A549 (cell line): Measurements from ENCODE around the gene C1orf146. TPM values are rescaled to one million over a fixed set of nuclear protein-coding genes. Genes with fewer than 3 reads are reported as not detected.

Source experiments
- ATAC-seq, 2 experiments: fragments of 200-7000 bp in 1 of 2; fragments of >200 bp in 1 of 2; cut with Nextera tagmentation in 1 of 2; cut with Tn5 transposase in 1 of 2; 3 replicates each; pipeline versions ENCODE4 v1.8.0 to v1.9.1; 2018 to 2020; ENCODE audit warnings: mild to moderate bottlenecking in 1 of 2, moderate library complexity in 1 of 2
- CTCF ChIA-PET: fragments of 300-600 bp; sonication (Branson Sonifier 250); formaldehyde crosslinking; extraction: SDS; loops from one replicate; lab custom pipeline; 2021; ENCODE audit warnings: antibody characterized with exemption, inconsistent platforms; lab: Yijun Ruan, JAX
- POLR2A ChIA-PET: fragments of 350-600 bp; formaldehyde crosslinking; extraction: SDS; loops from one replicate; lab custom pipeline; 2021; ENCODE audit warnings: antibody characterized with exemption, inconsistent platforms; lab: Yijun Ruan, JAX
- DNase-seq, 2 experiments: peaks; one replicate each; pipeline versions ENCODE4 v3.0.0 to v3.0.0-alpha.2; 2011 to 2016; ENCODE audit warnings: low read depth in 1 of 2, low spot score in 1 of 2
- FAIRE-seq: peaks from 2 replicates; lab custom pipeline; 2011; peaks lifted over from hg19 to GRCh38; lab: Jason Lieb, UNC
- H3K27ac ChIP-seq, 2 experiments: fragments of >200 bp; sonication (Bioruptor Twin); formaldehyde crosslinking; 3 replicates each; pipeline ENCODE4 v1.5.1; 2016 to 2017
- H3K4me1 ChIP-seq: fragments of >200 bp; sonication (Bioruptor Twin); formaldehyde crosslinking; 3 replicates; pipeline ENCODE4 v1.6.1; 2016
- H3K4me2 ChIP-seq: fragments of >200 bp; sonication (Bioruptor Twin); formaldehyde crosslinking; 3 replicates; pipeline ENCODE4 v1.6.1; 2016
- H3K4me3 ChIP-seq: fragments of >200 bp; sonication (Bioruptor Twin); formaldehyde crosslinking; 3 replicates; pipeline ENCODE4 v1.5.1; 2016
- H3K9me3 ChIP-seq: fragments of >200 bp; sonication (Bioruptor Twin); formaldehyde crosslinking; 3 replicates; pipeline ENCODE4 v1.6.1; 2016
- BCL3 ChIP-seq: fragments of >200 bp; sonication (Bioruptor Twin); formaldehyde crosslinking; IDR thresholded peaks from 3 replicates; pipeline ENCODE4 v1.6.1; 2016
- BHLHE40 ChIP-seq: IDR thresholded peaks from 2 replicates; pipeline ENCODE4 v1.6.1; 2012; ENCODE audit warnings: low read depth, low read length, inconsistent platforms
- CEBPB ChIP-seq, 2 experiments: fragments of >200 bp in 1 of 2; sonication (Bioruptor Twin) in 1 of 2; formaldehyde crosslinking in 1 of 2; IDR thresholded peaks; 2 replicates each; pipeline ENCODE4 v1.6.1; 2012 to 2016
- CHD4 ChIP-seq: fragments of 200-600 bp; sonication (generic); IDR thresholded peaks from 2 replicates; pipeline ENCODE4 v1.6.1; 2016; ENCODE audit warnings: antibody characterized with exemption, mild to moderate bottlenecking, borderline replicate concordance
- EHMT2 ChIP-seq: fragments of 200-600 bp; sonication (generic); IDR thresholded peaks from 2 replicates; pipeline ENCODE4 v1.6.1; 2016; ENCODE audit warnings: antibody characterized with exemption, low read depth, mild to moderate bottlenecking, moderate library complexity
- ESRRA ChIP-seq: fragments of 150-350 bp; IDR thresholded peaks from 2 replicates; pipeline ENCODE4 v1.6.1; 2014; ENCODE audit warnings: mild to moderate bottlenecking, low read length, borderline replicate concordance
- FOSL2 ChIP-seq, 2 experiments: fragments of 450-650 bp in 1 of 2; fragments of >200 bp in 1 of 2; sonication (Bioruptor Twin) in 1 of 2; formaldehyde crosslinking; IDR thresholded peaks; 2 replicates each; pipeline versions ENCODE4 v1.5.0 to v1.6.1; 2016 to 2020; ENCODE audit warnings: mild to moderate bottlenecking in 1 of 2, moderate library complexity in 1 of 2
- GATA3 ChIP-seq: IDR thresholded peaks from 2 replicates; pipeline ENCODE4 v1.6.1; 2012; ENCODE audit warnings: borderline replicate concordance
- HDAC2 ChIP-seq: fragments of 200-600 bp; sonication (generic); IDR thresholded peaks from 2 replicates; pipeline ENCODE4 v1.6.1; 2016
- HES2 ChIP-seq: fragments of >200 bp; sonication (Bioruptor Twin); formaldehyde crosslinking; IDR thresholded peaks from 2 replicates; pipeline ENCODE4 v1.6.1; 2016
- HOXB13 ChIP-seq: fragments of 250-450 bp; sonication (Bioruptor Pico); IDR thresholded peaks from 2 replicates; pipeline ENCODE4 v1.5.0; 2020; ENCODE audit warnings: low read depth, mild to moderate bottlenecking, moderate library complexity
- KDM1A ChIP-seq: fragments of 200-600 bp; sonication (generic); IDR thresholded peaks from 2 replicates; pipeline ENCODE4 v1.6.1; 2016; ENCODE audit warnings: low read depth, mild to moderate bottlenecking
- MAZ ChIP-seq: fragments of 150-350 bp; IDR thresholded peaks from 2 replicates; pipeline ENCODE4 v1.6.1; 2014; ENCODE audit warnings: antibody characterized with exemption, low read depth, low read length, borderline replicate concordance
- PBX3 ChIP-seq: IDR thresholded peaks from 2 replicates; pipeline ENCODE4 v1.6.1; 2012
- REST ChIP-seq: fragments of 200-600 bp; sonication (generic); IDR thresholded peaks from 2 replicates; pipeline ENCODE4 v1.6.1; 2016; ENCODE audit warnings: antibody characterized with exemption, mild to moderate bottlenecking, moderate library complexity
- RNF2 ChIP-seq: fragments of 200-600 bp; sonication (generic); IDR thresholded peaks from 2 replicates; pipeline ENCODE4 v1.6.1; 2016; ENCODE audit warnings: low read depth, mild to moderate bottlenecking, antibody characterized with exemption, moderate library complexity, borderline replicate concordance
- SREBF2 ChIP-seq: fragments of 450-650 bp; IDR thresholded peaks from 2 replicates; pipeline ENCODE4 v1.6.1; 2014; ENCODE audit warnings: mild to moderate bottlenecking, moderate library complexity
- TFCP2L1 ChIP-seq: fragments of 250-450 bp; sonication (Bioruptor Pico); IDR thresholded peaks from 2 replicates; pipeline ENCODE4 v1.5.0; 2021; ENCODE audit warnings: mild to moderate bottlenecking
- ZC3H11A ChIP-seq: fragments of 450-650 bp; IDR thresholded peaks from 2 replicates; pipeline ENCODE4 v1.6.1; 2014; ENCODE audit warnings: antibody characterized with exemption, mild to moderate bottlenecking
- WGBS: methylation state at CpG from one replicate; pipeline ENCODE4 v1.1.6; 2017; ENCODE audit errors: missing lambda C conversion rate; 5-methylcytosine and 5-hydroxymethylcytosine counted together
- polyA plus RNA-seq, 4 experiments: library from polyadenylated mRNA; depleted of rRNA in 3 of 4; stranded (reverse); fragments of >200 nt; fragmentation: RNase III in 1 of 4; extraction: RNeasy Plus Mini Kit Qiagen cat#74134 plus additional on column Dnase treatment in 1 of 4; gene quantifications; 2 replicates in 3 of 4; 3 replicates in 1 of 4; pipeline ENCODE4 v1.2.3, GENCODE V29; 2011 to 2017

The C1orf146 gene
- polyA plus RNA-seq, 2 of the 4 experiments (the other 2 are of a cell fraction): not detected

GRCh38 chr1:92169214-92170005 is 48.3 kb upstream of the C1orf146 start:
- no peak for DNase-seq
- Histone ChIP-seq H3K9me3 (no peaks in the 10 kb centered on the region), H3K4me3 (no peak overlapping the region), H3K4me2 (no peak overlapping the region), H3K27ac (no peak overlapping the region), H3K4me1 (no peaks in the 10 kb centered on the region)
- 94% methylated on average over 2 of the region's 2 CpGs for WGBS
- ChIA-PET CTCF (no interaction called here), POLR2A (no interaction called here)
- no peak for FAIRE-seq
- ATAC-seq: no peak
- TF ChIP-seq FOSL2 (IDR thresholded peaks at IDR 0.05): no peak
- TF ChIP-seq FOSL2 (CRISPR knock-in tag; IDR thresholded peaks at IDR 0.05): no peak
- no peak for TF ChIP-seq TFCP2L1

GRCh38 chr1:92184632-92185031 is 33.1 kb upstream of the C1orf146 start:
- ATAC-seq (no peak), DNase-seq (no peak)
- Histone ChIP-seq H3K27ac (no peak overlapping the region), H3K9me3 (no peaks in the 10 kb centered on the region)
- POLR2A ChIA-PET: no interaction called here
- TF ChIP-seq MAZ (no peak), GATA3 (no peak), KDM1A (no peak), CHD4 (no peak), EHMT2 (no peak), PBX3 (no peak), RNF2 (no peak), ESRRA (no peak), HDAC2 (no peak), HOXB13 (CRISPR knock-in tag) (no peak), SREBF2 (no peak), HES2 (no peak), ZC3H11A (no peak), CEBPB (IDR thresholded peaks at IDR 0.05) (no peak), BHLHE40 (no peak), BCL3 (no peak), REST (no peak)
- TF ChIP-seq, all 56 proteins: peak for 0
- Histone ChIP-seq H3K4me1 (no peaks in the 10 kb centered on the region), H3K4me2 (no peak overlapping the region), H3K4me3 (no peak overlapping the region)
- 95% methylated on average over 1 of the region's 1 CpG for WGBS
- no peak for FAIRE-seq
- CTCF ChIA-PET: no interaction called here
